GM12874 (cell line): ENCODE measurements around the gene TCF15.

Experiments used
- CTCF ChIP-seq: IDR thresholded peaks from 2 replicates; pipeline ENCODE4 v1.5.1; 2011; ENCODE audit warnings: low read depth, mild to moderate bottlenecking, control low read depth, low read length, moderate library complexity; ENCODE audit not compliant: insufficient read depth

The TCF15 gene

GRCh38 chr20:646107-646867, 36.2 kb upstream of the TCF15 start:
- no peak for TF ChIP-seq CTCF

DNA sequence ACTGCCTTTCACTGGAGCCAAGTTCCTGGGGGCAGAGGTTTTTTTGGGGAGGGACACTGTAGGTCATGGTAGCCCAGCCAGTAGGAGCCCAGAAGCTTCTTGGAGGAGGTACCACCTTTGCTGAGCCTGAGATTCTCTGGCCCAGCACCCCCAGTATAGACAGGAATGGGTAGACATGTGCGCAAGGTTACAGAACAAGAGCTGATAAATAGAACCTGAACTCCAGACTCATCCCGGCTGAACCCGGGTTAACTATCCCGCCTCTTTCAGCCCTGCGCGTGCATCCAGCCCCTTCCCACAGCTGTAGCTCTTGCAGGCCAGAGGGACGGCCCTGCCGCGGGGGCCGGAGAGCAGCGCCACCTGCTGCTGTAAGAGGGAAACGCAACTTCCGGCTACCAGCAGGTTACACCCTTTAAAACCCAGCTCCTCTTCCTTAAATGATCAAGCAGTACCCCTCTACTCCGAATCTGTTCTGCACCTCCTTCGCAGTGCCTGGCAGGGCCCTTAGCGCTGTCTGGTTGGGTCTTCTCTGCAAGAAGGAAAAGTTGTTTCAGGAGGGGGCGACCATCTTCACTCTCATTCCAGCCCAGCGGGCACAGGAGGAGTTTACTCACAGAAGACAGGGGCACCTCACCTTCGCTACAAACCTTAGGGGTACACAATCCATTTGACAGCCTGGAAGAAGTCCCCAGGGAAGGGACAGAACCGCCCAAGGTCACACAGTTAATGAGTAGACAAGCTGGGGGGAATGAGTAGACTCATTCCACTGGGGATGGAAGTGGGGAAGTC, 35.4 kb upstream of the TCF15 start:
- TF ChIP-seq CTCF, result peak; percentile 98

DNA sequence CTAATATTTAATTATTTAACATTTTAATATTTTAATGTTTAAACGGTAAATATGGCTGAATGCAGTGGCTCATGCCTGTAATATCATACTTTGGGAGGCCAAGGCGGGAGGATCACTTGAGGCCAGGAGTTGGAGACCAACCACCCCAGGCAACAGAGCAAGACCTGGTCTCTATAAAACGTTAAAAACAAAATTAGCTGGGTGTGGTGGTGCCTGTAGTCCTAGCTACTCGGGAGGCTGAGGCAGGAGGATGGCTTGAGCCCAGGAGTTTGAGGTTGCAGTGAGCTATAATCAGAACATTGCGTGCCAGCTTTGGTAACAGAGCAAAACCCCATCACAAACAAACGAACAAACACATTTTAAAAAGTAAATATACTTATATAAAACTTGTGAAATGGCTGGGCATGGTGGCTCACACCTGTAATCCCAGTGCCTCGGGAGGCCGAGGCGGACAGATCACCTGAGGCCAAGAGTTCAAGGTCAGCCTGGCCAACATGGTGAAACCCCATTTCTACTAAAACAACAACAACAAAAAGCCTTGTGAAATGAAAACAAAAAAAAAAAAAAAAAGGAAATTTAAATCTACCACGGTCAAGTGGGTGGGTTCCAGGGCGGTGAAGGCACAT, 34.7 kb upstream of the TCF15 start:
- TF ChIP-seq CTCF, result no peak

DNA sequence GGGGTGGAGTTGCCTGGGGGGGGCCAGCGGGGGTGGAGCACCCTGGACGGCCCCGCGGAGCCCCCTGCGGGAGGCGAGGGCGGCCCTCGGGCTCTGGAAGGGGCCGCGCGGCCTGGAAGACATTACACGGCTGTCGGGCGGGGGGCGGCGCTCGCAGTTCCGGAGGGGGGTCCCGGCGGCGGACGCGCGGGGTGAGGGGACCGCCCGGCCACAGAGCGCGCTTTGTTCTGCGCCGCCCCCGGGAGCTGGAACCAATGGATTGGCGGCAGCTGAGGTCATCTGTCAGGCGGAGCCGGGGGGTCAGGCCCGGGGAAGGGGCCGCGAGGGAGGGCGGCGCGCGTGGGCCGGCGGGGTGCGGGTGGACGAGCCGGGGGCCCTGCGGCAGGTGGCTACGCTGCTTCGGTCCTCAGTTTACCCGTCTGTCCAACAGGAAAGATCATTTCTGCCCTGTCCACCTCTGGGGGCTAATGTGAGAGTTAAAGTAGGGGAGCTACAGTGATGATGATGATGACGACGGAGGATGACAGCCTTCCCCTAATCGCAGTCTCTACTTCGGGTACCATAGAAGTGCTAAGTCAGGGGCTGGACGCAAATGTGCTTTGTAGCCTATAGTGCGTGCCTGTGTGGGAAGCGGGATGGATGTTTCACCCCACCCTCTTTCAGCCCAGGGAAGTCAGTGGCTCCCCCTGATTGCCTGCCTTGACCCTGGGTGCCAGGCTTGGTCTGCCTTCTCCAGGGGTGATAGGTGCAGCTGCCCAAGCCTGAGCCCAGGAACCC, 32.5 kb upstream of the TCF15 start:
- TF ChIP-seq CTCF, result no peak

DNA sequence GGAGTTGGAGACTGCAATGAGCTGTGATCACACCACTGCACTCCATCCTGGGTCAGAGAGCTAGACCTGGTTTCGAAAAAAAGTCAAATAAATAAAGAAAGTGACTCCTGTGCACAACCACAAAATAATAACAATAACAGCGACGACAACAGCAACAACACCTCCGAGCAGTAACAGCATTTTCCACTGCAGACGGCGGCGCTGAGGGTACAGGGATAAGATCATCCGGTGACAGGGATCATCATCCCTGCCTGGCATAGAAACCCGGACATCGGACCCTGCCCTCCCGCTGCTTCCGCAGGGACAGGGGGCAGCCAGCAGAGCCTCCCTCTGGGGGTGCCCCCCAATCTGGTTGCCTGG, 31.4 kb upstream of the TCF15 start:
- TF ChIP-seq CTCF, result no peak

- no peak for TF ChIP-seq CTCF
Measured at GRCh38 chr20:640674-641515, 30.8 kb upstream of the TCF15 start.
